ENCODE results near the gene CTRL. TPM values are rescaled to one million over a fixed set of nuclear protein-coding genes. Genes with fewer than 3 reads are reported as not detected.
"Not testable (repeated sequence)": the region's sequence is repeated elsewhere in the genome, so short reads cannot be mapped to it uniquely, and the experiment has no call there.

CTRL gene
- total RNA-seq, 1 donor from 2014 or later: 0.59 TPM

GRCh38 chr16:67941469-67942199 is 10.0 kb upstream of the CTRL start:
- Histone ChIP-seq H3K4me1 (peaks cover 25% of the 10 kb centered on the region), H3K4me3 (no peak overlapping the region), H3K27me3 (ENCODE audit: low read depth) (no peaks in the 10 kb centered on the region), H3K36me3 (peaks cover 68% of the 10 kb centered on the region), H3K9me3 (no peaks in the 10 kb centered on the region), H3K27ac (no peak overlapping the region)
- no peak for DNase-seq
- ATAC-seq: no peak
- intact Hi-C loops (cut with DNase I): no loop called here
- no peak for TF ChIP-seq CTCF (IDR thresholded peaks at IDR 0.05)

GRCh38 chr16:67940446-67941089 is 8.9 kb upstream of the CTRL start:
- Histone ChIP-seq H3K36me3 (peaks cover 57% of the 10 kb centered on the region), H3K9me3 (no peaks in the 10 kb centered on the region), H3K27ac (no peak overlapping the region), H3K27me3 (ENCODE audit: low read depth) (no peaks in the 10 kb centered on the region), H3K4me1 (peaks cover 25% of the 10 kb centered on the region), H3K4me3 (no peak overlapping the region)
- ATAC-seq (no peak), DNase-seq (no peak)
- intact Hi-C loops (cut with DNase I): no loop called here
- TF ChIP-seq CTCF (IDR thresholded peaks at IDR 0.05): no peak

GRCh38 chr16:67939507-67940445 is 8.1 kb upstream of the CTRL start:
- no peak for TF ChIP-seq CTCF (IDR thresholded peaks at IDR 0.05)
- H3K4me1 ChIP-seq: peaks cover 32% of the 10 kb centered on the region
- H3K27ac ChIP-seq: no peak overlapping the region
- DNase-seq: no peak
- no peaks in the 10 kb centered on the region for H3K9me3 ChIP-seq
- intact Hi-C loops (cut with DNase I): no loop called here
- peaks cover 54% of the 10 kb centered on the region for H3K36me3 ChIP-seq
- ATAC-seq: no peak
- no peaks in the 10 kb centered on the region for H3K27me3 ChIP-seq (ENCODE audit: low read depth)
- H3K4me3 ChIP-seq: no peak overlapping the region

GRCh38 chr16:67937713-67938112 is 6.1 kb upstream of the CTRL start:
- H3K4me3 ChIP-seq; ATAC-seq; DNase-seq; intact Hi-C loops (cut with DNase I); H3K9me3 ChIP-seq; H3K27me3 ChIP-seq (ENCODE audit: low read depth): not testable (repeated sequence)
- peaks cover 25% of the 10 kb centered on the region for H3K4me1 ChIP-seq
- peak overlapping the region; percentile 97 for H3K27ac ChIP-seq
- peaks cover 50% of the 10 kb centered on the region for H3K36me3 ChIP-seq

- peak overlapping the region; percentile 97 for H3K27ac ChIP-seq
- H3K4me3 ChIP-seq: peak overlapping the region; percentile 97
- H3K4me1 ChIP-seq: peaks cover 25% of the 10 kb centered on the region
- ATAC-seq (peak in 1 of 2 donors; percentile 69), DNase-seq (no peak)
- no peaks in the 10 kb centered on the region for H3K9me3 ChIP-seq
- no peaks in the 10 kb centered on the region for H3K27me3 ChIP-seq (ENCODE audit: low read depth)
- peaks cover 50% of the 10 kb centered on the region for H3K36me3 ChIP-seq
- intact Hi-C loops (cut with DNase I): no loop called here
- no peak for TF ChIP-seq CTCF (IDR thresholded peaks at IDR 0.05)
Observed at GRCh38 chr16:67936880-67937605, 5.4 kb upstream of the CTRL start.
